Stimulated activated CD8-positive, alpha-beta memory T cell treated with anti-CD3 and anti-CD28 coated beads, Interleukin-7, amount 100 ng/mL, for 48 hours (primary cell): Measurements from ENCODE around the gene LRCH1.

Source experiments
- DNase-seq, 2 donors: peaks; one replicate each; pipeline ENCODE4 v3.0.0-alpha.2; 2020; ENCODE audit warnings: low read depth in 1 of 2; ENCODE audit errors: extremely low read depth in 1 of 2

The LRCH1 gene

GRCh38 chr13:46662690-46663089 is 109.7 kb downstream of the LRCH1 start:
- no peak for DNase-seq

DNA sequence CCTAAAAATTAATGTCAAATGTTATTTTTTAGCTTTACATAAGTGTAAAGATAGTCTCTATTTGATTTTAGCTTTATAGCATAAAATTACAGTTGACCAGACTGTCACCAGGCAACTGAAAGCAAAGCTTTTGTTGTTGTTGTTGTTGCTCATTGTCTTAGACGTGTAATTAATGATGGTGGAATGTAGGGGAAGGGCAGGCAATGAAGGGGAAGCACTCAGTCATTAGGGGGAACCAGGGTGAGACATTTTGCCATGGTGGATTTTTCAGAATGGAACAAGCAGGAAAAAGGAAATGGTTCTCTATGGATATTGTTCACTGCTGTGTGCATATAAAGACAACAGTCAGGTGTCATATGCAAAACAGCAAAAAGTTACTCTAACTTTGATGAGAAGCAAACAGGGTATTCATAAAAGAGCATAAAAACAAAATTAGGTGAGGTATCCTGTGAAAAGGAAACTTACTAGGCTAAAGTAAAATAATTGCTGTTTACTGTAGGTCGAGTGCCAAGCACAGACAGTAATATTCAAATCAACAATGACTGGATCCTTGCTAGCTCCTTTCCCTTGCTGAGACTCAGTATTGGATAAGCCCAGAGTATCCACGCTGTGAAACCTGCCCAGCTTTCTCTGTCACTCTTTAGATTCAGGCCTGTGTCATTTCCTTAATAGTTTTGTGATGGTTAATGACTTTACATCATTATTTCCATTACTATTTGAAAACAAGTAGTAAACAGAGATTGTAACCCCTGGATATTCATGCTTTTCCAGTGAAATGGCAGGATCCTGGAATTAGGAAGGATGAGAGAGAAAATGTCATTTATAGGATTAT is 110.5 kb downstream of the LRCH1 start:
- no peak for DNase-seq

GRCh38 chr13:46664195-46664594 is 111.2 kb downstream of the LRCH1 start:
- no peak for DNase-seq

DNA sequence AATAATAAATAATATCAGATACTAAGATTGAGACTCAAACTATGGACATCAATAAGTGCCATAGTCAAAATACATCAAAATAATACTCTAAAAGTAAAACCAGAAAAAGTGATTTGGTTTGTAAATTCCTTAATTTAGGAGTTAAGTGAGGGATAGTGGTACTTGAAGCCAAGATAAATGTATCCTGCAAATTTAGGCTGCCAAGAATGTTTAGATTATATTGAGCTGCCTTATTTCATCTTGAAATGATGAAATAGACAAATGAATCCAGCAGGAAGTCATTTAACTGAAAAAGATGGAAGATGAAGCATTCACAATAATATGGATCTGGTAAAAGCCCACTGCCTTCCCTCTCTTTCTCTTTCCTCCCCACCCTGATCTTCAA is 112.3 kb downstream of the LRCH1 start:
- no peak for DNase-seq

GRCh38 chr13:46665633-46666482 is 112.9 kb downstream of the LRCH1 start:
- no peak for DNase-seq

DNA sequence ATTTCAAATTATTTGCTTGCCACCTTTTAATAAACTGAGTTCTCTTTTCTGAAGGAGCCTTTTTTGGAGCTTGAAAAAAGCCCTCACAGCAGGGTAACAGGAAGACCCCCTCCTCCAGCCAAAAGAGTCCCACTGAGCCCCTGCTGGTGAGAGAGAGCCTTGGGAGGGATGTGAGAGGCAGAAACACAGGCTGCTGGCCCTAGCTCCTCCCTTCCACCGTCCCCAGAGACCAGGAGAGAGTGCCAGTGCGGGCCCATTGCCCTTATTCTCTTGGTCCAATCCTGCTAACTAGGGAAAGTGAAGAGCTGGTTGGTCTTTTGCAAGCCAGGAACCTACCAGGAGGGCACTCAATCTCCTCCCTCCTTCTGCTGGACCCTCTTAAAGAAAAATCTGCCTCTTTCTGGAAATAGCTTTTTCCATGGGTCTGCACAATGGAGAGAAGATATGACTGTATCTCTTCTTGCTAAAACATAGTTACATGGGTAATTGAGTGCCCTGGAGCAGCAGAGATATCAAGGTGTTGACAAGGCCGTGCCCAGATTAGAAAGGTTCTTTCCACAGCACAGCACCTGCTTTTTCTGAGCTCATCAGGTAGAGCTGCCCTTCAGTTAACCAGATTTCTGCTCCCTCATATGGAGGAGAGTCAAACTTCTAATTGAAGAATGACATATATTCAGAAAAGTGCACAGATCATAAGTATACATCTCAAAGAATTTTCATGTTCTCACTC is 113.9 kb downstream of the LRCH1 start:
- no peak for DNase-seq

GRCh38 chr13:46667687-46668281 is 114.8 kb downstream of the LRCH1 start:
- DNase-seq = no peak

- no peak for DNase-seq
Observed at GRCh38 chr13:46668302-46668720, 115.3 kb downstream of the LRCH1 start.

DNA sequence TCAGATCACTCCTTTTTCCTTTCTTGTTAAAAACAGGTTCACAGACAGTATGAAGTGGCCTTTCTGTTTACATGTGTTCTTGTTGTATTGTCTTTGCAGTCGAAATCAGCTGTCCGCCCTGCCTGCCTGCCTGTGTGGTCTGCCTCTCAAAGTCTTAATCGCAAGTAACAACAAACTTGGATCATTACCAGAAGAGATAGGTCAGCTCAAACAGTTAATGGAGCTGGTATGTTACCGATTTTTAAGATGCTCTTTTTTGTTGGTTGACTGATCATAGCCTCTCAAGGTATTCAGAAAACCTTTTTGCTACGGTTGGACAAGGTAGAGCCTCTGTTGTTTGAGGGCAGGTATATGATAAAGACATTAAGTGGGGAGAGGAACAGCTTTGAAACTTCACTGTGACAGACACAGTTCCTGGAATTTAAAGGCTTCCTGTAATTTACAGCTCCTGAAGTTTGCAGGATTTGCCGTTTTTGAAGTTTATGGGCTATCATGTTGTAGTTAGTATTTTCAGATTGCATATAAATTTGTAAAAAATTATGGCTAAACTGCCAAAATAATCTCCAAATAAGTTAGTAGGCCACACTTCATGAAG is 116.1 kb downstream of the LRCH1 start:
- no peak for DNase-seq

DNA sequence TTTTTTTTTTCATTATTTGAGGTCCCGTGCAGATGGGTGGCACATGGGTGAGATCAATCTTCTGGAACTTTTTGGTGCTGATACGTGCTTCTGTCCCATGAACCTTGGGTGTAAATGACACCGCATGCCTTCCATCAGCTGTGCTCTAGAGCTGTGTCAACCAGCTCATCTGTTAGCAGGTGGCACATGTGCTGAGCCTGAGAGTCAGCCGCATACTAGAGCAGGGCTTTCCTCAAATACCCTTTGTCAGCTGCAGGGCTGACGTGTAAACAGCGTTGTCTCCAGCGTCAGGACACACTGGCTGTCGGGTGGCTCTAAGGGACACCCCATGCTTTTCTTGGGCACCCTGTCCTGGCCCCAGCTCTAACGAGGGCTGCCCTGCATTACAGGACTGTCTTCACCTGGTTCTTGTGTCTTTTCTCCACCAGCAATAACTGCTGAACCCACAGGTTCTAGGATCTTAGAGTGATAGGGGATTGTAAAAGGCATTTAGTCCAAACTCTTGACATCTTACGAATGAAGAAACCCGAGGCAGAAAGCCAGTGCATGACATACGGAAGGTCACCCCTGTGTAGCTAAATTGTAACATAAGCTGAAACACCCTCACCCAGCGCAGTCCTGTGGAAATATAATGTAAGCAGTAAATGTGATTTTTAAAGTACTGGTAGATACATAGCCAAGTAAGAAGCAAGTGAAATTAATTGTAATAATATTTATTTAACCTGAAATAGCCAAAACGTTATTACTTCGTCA is 119.5 kb downstream of the LRCH1 start:
- DNase-seq = no peak

DNA sequence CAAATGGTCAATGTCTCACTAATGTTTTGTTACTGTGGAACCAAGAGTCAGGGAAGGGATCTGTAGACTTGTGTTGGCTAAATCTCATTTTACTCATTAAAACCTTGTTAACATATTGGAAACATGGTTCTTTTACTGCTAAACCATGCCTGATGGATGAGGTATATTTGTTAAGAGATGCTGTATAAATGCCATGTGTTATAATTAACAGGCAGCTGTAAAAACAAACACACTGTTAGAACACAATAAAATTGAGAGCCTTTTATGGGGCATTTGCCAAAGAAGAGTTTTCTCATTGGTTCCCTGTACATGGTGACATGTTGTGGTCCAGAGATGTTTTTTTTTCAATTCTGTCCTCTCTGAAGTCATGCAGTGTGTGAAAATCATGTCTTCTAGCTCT is 122.0 kb downstream of the LRCH1 start:
- DNase-seq = no peak

GRCh38 chr13:46676378-46676725 is 123.4 kb downstream of the LRCH1 start:
- DNase-seq = no peak

DNA sequence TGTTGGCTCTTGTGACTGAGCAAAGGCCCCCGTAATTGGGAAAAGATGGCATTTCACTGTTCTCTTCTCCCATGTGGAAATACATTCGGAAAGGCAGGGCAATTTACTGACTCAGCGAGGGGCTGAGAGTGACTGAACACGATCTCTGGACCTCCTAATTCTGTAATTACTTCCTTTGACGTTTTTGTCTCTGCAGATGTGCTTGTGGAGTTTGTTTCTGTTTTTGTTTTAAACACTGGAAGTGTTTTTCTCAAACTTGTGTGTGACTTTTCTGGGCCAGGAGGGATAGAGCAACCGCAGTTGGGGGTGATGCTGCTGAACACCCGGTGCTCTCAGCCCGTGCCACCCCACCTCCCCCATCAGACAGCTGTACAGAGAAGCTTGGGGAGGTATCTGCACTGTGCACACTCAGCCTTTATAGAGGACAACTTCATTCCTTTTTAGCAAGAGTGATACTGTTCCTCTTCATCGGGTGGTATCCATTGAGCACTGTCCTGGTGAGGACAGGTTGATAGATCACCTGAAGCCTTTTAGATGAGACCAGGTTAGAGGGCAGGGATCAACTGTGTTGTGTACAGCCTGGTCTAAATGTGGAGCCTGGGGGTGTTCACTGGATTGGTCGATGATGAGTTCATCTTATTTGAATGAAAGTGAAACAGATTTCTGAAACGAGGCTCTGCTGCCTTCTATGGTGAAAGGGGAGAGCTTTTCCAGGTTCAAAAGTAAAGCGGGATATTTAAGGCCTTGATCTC is 126.6 kb downstream of the LRCH1 start:
- no peak for DNase-seq

DNA sequence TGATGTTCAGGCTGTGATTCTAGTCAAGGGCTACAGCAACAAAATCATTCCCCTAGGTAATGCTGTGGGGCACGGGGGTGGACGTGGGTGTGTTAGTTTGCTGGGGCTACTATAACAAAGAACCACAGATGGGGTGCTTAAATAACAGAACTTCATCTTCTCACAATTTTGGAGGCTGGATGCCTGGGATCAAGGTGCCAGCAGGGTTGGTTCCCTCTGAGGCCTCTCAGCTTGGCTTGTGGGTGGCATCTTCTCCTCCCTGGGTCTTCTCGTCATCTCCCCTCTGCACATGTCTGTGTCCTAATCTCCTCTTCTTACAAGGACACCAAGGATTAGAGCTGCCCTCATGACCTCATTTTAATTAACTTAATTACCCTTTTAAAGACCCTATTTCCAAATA is 129.0 kb downstream of the LRCH1 start:
- DNase-seq = no peak

DNA sequence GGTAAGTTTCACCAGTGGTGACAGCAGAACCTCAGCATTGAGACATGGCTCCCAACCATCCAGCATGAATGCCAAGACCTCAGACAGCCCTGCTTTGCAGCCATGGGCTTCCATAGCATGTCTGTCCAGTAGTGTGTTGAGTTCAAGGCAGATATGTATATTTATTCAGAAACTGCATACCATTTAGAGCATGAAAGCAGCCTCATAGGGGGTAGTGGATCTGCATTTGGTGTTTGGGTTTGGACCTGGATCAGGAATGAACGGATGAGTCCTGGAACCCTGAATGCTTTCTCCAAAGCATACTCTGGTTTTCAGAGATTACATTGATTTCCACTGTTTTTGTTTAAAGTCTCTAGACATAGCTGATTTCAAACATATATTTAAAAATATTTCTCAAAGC is 129.7 kb downstream of the LRCH1 start:
- DNase-seq = no peak

DNA sequence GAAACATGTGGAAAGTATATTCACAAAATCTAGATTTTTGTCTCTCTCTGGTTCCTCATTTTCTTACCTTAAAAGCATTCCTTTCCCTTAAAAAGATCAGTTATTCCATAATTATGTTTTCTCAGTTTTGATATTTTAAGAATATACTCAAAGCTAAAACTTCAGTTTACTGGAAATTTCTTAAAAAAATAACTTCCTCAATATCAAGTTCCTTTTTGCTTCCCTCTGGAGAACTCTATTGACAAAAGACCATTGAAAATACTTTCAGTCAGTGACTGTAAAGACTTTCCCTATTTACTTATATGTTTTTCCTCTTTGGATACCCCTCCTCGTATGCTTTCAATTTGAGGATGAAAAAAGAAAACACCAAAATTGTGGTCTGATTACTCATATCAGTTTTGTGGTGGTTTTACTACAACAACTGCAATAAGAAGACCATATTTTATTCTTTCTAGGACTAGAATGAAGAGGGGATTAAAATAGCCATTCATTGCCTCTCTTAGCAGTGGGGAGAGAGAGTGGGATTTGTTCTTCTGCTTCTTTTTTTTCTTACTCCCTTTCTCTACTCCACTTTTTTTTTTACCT is 130.8 kb downstream of the LRCH1 start:
- no peak for DNase-seq

DNA sequence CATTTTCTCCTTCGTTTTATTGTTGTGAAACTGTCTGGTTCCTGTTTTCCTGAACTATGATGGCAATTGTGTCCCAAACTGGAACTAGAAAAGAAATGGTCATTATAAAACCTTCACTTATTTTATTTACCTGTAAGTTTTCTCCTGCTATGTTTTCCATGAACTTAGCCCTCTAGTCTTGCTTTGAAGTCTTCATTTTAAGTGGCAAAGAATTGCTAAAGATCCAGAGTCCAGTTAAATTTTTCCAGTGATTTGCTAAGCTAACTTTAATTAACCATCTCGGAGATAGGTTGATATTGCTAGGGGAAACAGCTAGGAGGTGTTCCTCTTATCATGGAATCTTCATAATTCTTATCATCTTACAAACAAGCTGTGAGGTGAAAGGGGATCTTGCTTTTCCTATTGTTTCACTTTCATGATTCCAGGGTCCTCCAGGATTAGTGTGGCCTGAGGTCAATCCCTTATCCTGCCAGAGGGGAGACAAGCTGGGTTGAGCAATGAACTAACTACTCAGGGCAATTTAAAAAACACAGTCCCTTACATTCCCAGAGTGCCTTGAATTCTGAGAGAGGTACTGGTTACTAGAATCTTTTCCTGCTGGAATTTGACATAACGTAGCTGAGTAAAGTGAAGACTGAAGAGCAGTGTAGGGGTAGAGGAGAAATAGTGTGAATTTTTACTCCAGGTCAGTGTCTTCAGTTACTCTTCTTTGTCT is 131.5 kb downstream of the LRCH1 start:
- DNase-seq = no peak

DNA sequence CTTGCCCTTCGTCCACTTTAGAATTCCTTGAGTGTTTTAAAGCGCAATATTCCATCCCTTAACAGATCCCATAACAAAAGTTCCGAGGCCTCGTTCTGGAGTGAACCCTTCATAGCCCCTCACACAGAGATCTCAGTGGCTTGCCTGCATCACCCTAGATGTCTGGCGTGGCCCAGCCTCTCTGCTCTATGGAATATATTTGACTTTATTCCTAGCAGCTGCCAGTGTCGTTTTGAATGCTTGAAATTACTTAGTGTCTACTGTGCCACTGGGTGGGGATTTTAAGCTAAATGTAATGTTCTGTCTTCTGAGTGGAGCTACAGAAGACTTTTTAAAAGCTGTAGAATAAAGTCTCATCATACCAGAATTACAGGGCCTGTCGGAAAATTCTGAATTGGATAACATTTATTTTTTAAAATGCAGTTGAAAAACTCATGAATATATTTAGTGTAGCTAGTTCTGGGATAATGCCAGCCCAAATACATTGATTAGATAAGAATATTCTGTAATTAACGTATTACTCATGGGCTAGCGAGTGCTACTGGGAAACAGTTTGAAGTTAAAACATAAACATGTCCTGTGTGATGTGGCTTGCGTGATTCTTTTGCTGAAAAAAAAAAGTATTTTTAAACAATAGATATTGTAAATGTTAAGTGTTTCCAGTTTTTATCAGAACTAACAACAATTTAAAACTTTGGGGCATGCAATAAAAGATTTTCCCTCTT is 132.2 kb downstream of the LRCH1 start:
- DNase-seq = no peak
